SIG-M5 treated with dmso at 0.1 percent for 504 hours (cell line): ENCODE results near the gene PABPC1L.

Source experiments
- DNase-seq: peaks from one replicate; lab custom pipeline; 2025; ENCODE audit not compliant: unreplicated experiment; lab: John Stamatoyannopoulos, UW

PABPC1L gene

DNA sequence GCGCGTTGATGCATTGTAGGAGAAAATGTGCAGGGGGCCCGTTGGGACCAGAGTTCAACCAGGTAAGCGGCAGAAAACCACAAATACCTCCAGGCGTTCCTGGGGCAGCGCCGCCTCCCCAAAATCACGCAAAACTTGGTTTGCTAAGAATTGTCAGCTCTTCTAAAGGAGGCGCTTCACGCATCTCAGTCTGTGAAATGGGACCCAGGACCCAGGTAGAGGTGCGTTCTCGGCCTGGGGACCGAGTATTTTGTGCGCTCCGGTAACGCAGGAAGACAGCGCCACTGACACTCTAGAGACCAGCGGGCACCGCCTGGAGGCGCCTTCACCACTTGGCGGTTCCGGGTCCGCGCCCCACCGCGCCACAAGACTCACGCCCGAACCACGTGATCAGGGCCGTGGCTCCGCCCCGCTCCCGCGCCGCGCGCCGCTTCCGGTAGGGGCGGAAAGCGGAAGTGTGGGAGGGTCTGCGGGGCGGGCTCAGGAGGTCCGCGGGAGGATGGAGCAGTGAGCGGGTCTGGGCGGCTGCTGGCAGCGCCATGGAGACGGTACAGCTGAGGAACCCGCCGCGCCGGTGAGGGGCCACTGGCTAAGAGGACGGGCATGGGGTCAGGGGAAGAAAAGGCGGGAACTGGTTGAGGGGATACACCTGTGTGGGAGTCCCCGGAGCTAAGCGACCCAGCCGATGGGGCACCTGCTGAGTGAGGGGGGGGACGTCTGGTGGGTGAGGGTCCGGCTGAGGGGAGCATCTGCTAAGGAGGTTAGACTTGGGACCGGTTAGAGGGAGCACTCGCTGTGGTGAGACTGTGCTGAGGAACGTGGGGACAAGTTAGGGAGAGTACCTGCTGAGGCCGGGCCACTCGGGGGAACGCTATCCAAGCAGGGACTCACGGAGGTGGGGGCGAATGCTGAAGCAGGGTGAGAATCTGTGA is 56.4 kb downstream of the PABPC1L start, which contains the start of gene STK4:
Gene STK4, plus strand, starts transcription at position 483 of the 932 bp plus-strand sequence. Its CDS starts 57 bp downstream, at position 540.
- DNase-seq: peak; percentile 90

- peak; percentile 95 for DNase-seq
These were observed 57.4 kb downstream of the PABPC1L start for GRCh38 chr20:44967207-44967807.

DNA sequence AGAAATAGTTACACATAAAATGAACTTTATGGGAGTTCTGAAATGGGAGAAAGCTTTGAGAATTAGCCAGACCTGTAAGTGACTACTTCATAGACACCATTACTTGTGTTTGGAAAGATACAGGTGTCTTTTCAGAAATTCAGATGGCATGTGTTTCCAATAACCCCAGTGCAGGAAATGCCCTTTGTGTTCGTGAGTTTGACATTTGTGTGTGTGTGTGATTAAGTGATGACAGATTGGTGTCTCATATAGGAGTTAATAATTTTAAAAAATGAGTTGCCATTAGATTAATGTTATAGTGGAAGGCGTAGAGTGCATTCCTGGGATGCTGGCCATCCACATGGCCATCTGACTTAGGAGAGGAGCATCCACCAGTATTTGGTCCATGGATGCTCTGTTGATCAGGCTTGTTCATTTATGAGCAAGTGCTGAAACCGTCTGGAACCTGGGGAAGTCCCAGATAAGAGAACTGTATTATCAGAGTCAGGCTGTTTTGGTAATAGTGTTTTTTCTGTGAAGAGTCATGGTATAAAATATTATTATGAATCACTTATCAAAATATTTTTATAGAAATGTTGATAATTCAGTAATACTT is 59.5 kb downstream of the PABPC1L start:
- no peak for DNase-seq

GRCh38 chr20:44970243-44970757 is 60.4 kb downstream of the PABPC1L start:
- DNase-seq: no peak

GRCh38 chr20:44973053-44973452 is 63.2 kb downstream of the PABPC1L start:
- no peak for DNase-seq

GRCh38 chr20:44976698-44977097 is 66.8 kb downstream of the PABPC1L start:
- DNase-seq: no peak

GRCh38 chr20:44979090-44979621 is 69.3 kb downstream of the PABPC1L start:
- peak; percentile 88 for DNase-seq

DNA sequence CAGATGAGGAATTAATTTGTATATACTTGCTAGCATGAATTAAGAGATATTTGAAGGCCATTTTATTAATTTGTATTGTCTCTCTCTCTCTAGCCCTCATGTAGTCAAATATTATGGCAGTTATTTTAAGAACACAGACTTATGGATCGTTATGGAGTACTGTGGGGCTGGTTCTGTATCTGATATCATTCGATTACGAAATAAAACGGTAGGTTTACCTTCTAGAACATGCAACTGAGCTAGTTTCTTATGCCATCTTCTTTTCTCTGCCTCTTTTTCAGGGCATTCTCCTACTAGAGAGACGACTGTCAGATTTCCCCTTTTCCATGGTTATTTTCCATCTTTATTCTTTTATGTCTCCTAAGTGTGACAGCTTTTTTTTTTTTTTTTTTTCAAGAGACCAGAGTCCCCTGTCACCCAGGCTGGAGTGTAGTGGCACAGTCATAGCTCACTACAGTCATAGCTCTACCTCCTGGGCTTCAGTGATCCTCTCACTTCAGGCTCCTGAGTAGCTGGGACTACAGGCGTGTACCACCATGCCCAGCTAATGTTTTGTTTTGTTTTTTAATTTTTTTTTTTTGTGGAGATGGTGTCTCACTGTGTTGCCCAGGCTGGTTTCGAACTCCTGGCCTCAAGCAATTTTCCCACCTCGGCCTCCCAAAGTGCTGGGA is 72.0 kb downstream of the PABPC1L start:
- DNase-seq: no peak

- no peak for DNase-seq
These were observed 73.3 kb downstream of the PABPC1L start for GRCh38 chr20:44983093-44983674.

DNA sequence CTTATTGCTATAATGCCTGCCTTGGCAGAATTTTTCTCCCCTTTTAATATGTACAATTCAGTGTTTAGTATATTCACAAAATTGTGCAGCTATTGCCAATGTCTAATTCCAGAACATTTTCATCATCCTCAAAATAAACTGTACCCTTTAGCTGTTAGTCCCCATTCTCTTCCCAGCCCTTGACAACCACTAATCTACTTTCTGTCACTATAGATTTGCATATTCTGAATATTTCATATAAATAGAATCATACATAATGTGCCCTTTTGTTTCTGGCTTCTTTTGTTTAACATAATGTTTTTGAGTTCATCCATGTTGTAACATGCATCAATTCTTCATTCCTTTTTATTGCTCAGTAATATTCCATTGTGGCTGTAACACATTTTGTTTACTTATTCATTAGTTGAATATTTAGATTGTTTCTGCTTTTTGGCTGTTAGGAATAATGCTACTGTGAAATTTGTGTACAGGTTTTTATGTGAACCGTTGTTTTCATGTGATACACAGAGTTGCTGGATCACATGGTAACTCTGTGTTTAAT is 78.8 kb downstream of the PABPC1L start:
- no peak for DNase-seq
